Embryonic facial prominence (tissue), 1 donor: ENCODE data around the gene GPR152.
A peak's percentile ranks its signal among the peaks of the same experiment; 100 is the strongest.
"Not testable (repeated sequence)": the region's sequence is repeated elsewhere in the genome, so short reads cannot be mapped to it uniquely, and the experiment has no call there.

Experiments
- DNase-seq: peaks from one replicate; pipeline ENCODE4 v3.0.0-alpha.2; 2016; ENCODE audit errors: extremely low spot score

Gene GPR152

DNA sequence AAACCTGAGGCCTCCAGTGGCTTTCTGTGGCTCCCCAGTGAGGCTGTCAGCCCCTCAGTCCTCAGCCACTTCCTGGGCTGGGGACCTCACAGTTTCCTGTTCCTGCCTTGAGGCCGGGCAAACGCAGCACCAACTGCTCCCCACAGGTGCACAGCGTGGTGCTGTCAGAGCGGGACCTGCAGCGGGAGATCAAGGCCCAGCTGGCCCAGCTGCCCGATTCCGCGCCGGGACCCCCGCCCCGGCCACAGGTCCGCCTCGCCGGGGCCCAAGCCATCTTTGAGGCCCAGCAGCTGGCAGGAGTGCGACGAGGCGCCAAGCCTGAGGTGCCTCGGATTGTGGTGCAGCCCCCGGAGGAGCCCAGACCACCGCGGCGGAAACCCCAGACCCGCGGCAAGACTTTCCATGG is 43.3 kb downstream of the GPR152 start:
- DNase-seq, result no peak

DNA sequence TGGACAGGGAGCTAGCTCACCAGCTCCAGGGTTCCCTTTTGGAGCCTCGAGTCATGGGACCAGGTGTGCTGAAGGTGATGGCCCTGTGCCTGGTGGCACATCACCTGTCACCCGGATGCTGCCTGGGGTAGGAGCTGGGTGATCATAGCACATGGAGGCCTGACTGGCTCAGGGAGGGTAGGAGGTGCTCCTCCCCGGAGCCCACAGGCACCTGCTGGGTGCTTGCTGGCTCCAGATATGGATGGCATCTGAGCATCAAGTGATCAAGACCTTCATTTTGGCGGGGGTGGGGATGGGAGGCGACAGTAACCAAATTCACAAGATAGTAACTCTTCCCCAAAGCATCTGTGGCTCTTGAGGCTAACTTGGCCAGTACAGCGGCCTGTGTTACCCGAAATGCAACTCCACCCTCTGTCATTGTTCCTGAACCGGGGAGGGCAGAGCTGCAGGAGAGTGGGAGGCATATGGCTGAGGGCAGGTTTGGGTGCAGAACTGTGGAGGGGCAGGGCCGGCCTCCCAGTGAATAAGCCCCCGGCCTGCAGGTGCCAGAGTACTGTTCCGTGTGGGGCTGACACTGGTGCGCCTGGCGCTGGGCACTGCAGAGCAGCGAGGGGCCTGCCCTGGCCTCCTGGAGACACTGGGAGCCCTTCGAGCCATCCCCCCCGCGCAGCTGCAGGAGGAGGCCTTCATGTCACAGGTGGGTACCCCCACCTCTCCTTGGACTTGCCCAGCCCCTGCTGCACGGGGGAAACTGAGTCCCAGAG is 43.9 kb downstream of the GPR152 start:
- no peak for DNase-seq

DNA sequence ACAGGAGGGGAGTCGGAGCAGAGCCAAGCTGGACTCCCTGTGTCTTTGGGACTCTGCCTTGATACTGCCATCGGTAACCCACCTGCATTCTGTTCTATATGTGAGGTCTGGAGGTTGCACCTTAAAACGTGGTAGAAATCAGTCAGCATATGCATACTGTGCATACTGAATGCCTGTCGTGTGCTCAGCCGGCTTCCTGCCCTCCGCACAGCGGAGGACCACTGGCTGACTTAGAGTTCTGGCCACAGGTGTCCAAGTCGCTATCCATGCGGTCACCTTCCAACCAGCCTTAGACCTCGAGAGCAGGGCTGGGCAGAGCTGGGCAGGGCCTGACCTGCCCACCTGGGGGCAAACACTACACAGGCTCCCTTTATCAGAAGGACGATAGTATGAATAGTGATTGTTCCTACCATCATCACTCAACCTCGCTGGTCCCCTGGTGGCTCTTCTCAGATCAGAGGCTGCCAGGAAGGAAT is 44.8 kb downstream of the GPR152 start:
- no peak for DNase-seq

DNA sequence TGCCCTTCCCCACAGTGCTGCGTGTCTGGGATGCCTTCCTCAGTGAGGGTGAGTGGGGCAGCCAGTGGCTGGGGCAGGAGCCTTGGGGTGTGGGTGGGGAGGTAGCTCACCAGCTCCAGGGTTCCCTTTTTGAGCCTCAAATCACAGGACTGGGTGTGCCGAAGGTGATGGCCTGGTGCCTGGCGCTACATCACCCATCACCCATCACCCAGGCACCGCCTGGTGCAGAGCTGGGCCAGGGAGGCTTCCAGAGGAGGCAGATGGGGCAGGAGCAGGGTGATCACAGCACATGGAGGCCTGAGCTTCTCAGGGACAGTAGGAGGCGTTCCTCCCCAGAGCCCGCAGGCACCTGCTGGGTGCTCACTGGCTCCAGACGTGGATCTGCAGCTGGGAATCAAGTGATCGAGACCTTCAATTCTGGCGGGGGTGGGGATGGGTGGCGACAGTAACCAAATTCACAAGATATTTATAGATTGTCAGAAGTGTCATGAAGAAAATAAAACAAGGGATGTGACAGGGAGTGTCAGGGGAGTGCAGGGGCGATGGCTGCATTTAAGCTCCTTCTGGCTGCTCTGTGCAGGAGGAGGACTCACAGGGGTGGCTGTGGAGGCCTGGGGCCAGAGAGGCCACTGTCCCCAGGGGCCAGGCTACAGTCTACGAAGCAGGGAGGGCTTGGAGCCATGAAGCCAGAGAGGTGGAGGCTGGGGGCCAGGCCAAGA is 45.4 kb downstream of the GPR152 start:
- DNase-seq, result no peak

DNA sequence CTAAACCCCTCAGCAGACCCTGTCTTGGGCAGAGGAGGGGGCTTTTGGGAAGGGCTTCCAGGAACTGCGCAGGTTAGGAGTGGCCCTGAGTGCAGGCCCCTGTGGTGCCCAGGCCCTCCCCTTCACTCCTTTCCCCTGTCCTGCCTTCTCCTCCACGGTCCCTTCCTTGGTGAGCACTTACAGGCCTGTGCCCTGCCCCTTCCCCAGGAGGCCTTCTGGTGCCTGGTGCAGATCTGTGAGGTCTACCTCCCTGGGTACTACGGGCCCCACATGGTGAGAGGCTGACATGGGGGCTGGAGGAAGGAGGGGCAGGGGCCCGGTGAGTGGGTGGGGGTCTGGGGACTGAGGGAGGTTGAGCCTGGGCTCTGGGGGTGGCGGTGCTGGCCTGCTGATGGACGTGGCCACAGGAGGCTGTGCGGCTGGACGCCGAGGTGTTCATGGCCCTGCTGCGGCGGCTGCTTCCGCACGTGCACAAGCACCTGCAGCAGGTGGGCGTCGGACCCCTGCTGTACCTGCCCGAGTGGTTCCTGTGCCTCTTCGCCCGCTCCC is 46.0 kb downstream of the GPR152 start:
- DNase-seq, result no peak

DNA sequence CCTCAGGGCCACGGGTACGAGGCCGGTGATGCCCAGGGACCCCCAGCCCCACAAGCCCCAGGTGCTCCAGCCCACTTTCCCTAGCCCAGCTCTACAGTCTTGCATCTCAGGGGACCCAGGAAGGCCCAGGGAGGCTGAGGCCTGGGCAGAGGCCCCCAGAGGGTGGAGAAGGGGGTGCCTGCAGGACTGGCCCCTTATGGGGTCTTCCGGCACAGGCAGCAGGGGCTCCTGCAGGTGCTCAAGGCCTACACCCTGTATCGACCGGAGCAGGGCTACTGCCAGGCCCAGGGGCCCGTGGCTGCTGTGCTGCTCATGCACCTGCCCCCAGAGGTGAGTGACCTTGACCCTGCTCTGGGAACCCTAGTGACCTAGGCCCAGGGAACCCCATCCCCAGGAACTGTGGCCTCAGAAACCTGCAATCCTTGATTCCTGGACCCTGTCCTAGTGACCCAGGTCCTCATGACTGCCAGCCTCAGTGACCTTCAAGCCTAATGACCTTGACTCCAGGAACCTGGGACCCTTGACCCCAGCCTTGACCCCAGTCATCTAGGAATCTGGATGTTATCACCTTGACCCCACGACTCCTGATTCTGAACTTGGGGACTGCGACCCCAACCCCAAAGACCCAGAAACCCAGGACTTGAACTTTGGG is 46.7 kb downstream of the GPR152 start:
- no peak for DNase-seq

DNA sequence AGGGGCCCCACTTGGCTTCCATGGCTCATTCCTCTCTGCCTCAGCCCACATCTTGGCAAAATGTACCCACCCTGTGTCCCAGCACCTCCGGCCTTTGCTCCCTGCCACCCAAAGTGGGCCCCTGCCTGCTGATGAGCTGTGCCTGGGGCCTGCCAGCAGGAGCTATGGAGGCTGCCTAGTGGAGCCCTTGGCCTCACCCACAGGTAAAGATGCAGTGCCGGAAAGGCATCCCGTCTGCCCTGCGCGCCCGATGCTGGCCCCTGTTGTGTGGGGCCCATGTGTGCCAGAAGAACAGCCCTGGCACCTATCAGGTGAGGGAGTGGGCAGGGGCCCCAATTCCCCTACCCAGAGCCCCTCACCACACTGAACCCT is 47.3 kb downstream of the GPR152 start:
- no peak for DNase-seq

DNA sequence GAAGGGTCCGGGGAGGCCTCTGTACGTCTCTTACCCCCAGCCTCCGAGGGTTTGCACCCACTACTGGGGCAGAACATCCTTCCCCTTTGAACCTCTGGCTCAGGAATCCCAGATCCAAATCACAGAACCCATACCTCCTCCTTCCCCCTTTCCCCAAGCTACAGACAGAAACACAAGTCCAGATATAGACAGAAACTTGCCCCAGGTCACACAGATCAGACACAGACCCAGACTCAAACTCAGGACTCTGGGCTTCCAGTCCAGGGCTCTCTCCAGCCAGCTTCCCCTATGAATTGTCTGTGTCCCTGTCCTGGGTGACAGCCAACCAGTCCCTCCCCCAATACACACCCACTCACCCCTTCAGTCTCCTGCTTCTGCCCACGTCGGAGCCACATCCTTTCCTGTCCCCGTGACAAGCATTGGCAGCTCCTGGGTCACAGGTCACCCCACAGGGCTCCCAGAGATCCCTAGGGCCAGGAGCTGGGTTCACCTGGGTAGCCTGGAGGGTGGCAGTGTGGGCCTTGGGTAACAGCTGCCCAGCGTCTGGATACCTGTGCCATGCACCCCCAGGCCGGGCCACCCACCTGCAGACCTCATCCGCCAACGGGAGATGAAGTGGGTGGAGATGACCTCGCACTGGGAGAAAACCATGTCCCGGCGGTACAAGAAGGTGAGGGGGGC is 47.9 kb downstream of the GPR152 start:
- DNase-seq, result no peak

DNA sequence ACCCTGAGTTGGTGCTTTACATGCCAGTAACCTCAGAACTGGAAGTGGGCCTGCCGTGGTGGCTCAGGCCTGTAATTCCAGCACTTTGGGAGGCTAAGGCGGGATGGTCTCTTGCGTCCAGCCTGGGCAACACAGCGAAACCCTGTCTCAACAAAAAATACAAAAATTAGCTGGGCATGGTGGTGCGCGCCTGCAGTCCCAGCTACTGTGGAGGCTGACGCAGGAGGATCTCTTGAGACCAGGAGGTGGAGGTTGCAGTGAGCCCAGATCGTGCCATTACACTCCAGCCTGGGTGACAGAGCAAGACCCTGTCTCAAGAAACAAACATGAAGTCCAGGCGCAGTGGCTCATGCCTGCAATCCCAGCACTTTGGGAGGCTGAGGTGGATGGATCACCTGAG is 49.4 kb downstream of the GPR152 start:
- not testable (repeated sequence) for DNase-seq

DNA sequence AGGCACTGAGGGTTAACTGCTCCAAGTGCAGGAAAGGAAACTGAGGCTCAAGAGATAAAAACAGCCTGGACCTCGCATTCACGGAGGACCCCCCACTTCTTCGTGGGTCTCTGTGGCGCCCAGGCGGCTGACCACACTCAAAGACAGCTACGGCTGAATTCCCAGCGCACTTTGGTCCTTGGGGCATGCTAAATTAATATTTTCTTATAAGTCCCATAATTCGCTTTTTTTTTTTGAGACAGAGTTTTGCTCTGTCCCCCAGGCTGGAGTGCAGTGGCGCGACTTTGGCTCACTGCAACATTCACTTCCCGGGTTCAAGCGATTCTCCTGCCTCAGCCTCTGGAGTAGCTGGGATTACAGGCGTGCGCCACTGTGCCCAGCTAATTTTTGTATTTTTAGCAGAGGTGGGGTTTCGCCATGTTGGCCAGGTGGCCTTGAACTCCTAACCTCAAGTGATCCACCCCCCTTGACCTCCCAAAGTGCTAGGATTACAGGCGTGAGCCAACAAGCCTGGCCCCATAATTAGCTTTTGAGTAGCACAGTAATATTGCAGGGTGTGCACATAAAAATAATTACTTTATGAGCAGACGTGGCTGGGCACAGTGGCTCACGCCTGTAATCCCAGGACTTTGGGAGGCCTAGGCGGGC is 50.2 kb downstream of the GPR152 start:
- DNase-seq, result not testable (repeated sequence)

DNA sequence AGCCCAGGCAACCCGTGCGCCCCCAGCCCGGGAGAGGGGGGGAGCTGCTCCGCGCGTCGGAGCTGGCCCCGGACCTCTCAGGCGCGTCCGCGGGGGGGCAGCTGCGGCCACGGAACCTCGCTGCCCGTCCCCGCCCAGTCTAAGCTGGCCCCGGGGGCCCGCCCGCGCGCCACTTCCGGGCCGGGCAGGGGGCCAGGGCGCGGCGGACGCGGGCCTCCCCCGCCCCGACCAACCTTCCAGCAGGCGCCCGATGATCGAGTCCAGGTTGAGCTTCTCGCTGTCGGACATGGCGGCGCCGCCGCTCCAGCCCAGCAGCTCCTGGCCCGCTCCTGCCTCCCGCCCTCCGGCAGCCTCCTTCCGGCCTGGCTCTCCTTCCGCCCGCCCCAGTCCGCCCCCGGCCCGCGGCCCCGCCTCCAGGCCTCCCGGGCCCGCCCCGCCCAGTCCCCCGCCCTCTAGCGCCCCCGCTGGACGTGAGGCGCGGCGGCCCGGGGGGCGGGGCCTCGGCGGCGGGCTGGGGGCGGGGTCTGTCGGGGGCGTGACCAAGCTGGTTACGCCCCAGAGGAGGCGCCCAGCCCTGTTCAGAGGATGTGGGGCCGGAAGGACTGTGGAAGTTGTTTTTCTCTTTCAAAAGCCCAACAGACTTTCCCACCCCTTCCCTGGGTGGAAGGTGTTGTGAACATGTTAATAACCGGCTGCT is 50.9 kb downstream of the GPR152 start, which contains the start of gene PPP1CA:
Gene PPP1CA, minus strand, starts transcription at position 364 of the 697 bp plus-strand sequence. Its CDS starts 76 bp downstream, at position 288.
- DNase-seq, result peak; percentile 87
